Neural cell (in vitro differentiated cells): ENCODE data around the gene CCDC152. TPM values are rescaled to one million over a fixed set of nuclear protein-coding genes. Genes with fewer than 3 reads are reported as not detected.

Experiments used
- H2AFZ ChIP-seq: fragments of 200-600, 300-800 bp; sonication (generic), shearing (Covaris generic); 2 replicates; pipeline ENCODE4 v1.6.0; 2014; ENCODE audit warnings: low read depth, mild to moderate bottlenecking, antibody characterized with exemption, low read length, moderate library complexity
- H3F3A ChIP-seq: fragments of 200-600 bp; shearing (Covaris generic); 2 replicates; pipeline ENCODE4 v1.6.1; 2016; ENCODE audit warnings: mild to moderate bottlenecking, moderate library complexity, mixed read lengths, antibody characterized with exemption, low read length; ENCODE audit not compliant: insufficient read depth, poor library complexity, severe bottlenecking
- H3K27ac ChIP-seq: fragments of 200-600, 300-800 bp; sonication (generic), shearing (Covaris generic); 2 replicates; pipeline ENCODE4 v1.5.1; 2014; ENCODE audit warnings: mild to moderate bottlenecking, low read length, moderate library complexity
- H3K27me3 ChIP-seq: fragments of 300-800, 200-600 bp; sonication (generic), shearing (Covaris generic); 2 replicates; pipeline ENCODE4 v1.6.0; 2014; ENCODE audit warnings: mild to moderate bottlenecking, low read depth, low read length, moderate library complexity; ENCODE audit not compliant: insufficient read depth
- H3K36me3 ChIP-seq: fragments of 300-800, 200-600 bp; sonication (generic), shearing (Covaris generic); 2 replicates; pipeline ENCODE4 v1.5.1; 2014; ENCODE audit warnings: mild to moderate bottlenecking, antibody characterized with exemption, low read length, moderate library complexity; ENCODE audit not compliant: insufficient read depth
- H3K4me2 ChIP-seq: fragments of 300-800, 200-600 bp; sonication (generic), shearing (Covaris generic); 2 replicates; pipeline ENCODE4 v1.6.0; 2014; ENCODE audit warnings: mild to moderate bottlenecking, low read length
- H3K4me3 ChIP-seq: fragments of 300-800, 200-600 bp; sonication (generic), shearing (Covaris generic); 2 replicates; pipeline ENCODE4 v1.5.1; 2014; ENCODE audit warnings: mild to moderate bottlenecking, low read length, moderate library complexity
- H3K79me2 ChIP-seq: fragments of 200-600 bp; shearing (Covaris generic); replicated peaks from 2 replicates; pipeline ENCODE4 v1.6.0; 2014; ENCODE audit warnings: mild to moderate bottlenecking, low read length, moderate library complexity; ENCODE audit not compliant: insufficient read depth
- H3K9ac ChIP-seq: fragments of 300-800, 200-600 bp; sonication (generic), shearing (Covaris generic); 2 replicates; pipeline ENCODE4 v1.6.1; 2016; ENCODE audit warnings: mild to moderate bottlenecking, low read length, mixed read lengths
- H3K9me2 ChIP-seq: fragments of 200-600 bp; shearing (Covaris generic); 2 replicates; pipeline ENCODE4 v1.6.1; 2016; ENCODE audit warnings: mild to moderate bottlenecking, low read length, mixed read lengths; ENCODE audit not compliant: insufficient read depth
- H3K9me3 ChIP-seq: fragments of 200-600, 300-800 bp; sonication (generic), shearing (Covaris generic); 2 replicates; pipeline ENCODE4 v1.6.1; 2016; ENCODE audit warnings: mild to moderate bottlenecking, mixed run types, low read length, moderate library complexity, mixed read lengths
- H4K20me1 ChIP-seq: fragments of 200-600 bp; shearing (Covaris generic); 2 replicates; pipeline ENCODE4 v1.6.1; 2016; ENCODE audit warnings: mild to moderate bottlenecking, mixed run types; ENCODE audit not compliant: insufficient read depth
- EP300 ChIP-seq: fragments of 450-650 bp; conservative IDR thresholded peaks from 2 replicates; pipeline ENCODE4 v1.6.1; 2014; ENCODE audit warnings: antibody characterized with exemption, mild to moderate bottlenecking, moderate library complexity; ENCODE audit not compliant: poor library complexity, severe bottlenecking
- EZH2 ChIP-seq: fragments of 200-600, 300-800 bp; shearing (Covaris generic), sonication (generic); IDR thresholded peaks from 2 replicates; pipeline ENCODE4 v1.6.1; 2014; ENCODE audit warnings: antibody characterized with exemption, low read length, borderline replicate concordance, mild to moderate bottlenecking; ENCODE audit not compliant: insufficient read depth, poor library complexity, severe bottlenecking
- MXI1 ChIP-seq: fragments of 450-650 bp; conservative IDR thresholded peaks from 2 replicates; pipeline ENCODE4 v1.6.1; 2014; ENCODE audit warnings: antibody characterized with exemption, mild to moderate bottlenecking; ENCODE audit not compliant: poor library complexity, severe bottlenecking
- POLR2AphosphoS5 ChIP-seq: IDR thresholded peaks from 2 replicates; pipeline ENCODE4 v1.6.1; 2012
- RAD21 ChIP-seq: fragments of 450-650 bp; conservative IDR thresholded peaks from 2 replicates; pipeline ENCODE4 v1.6.1; 2014; ENCODE audit warnings: antibody characterized with exemption, mild to moderate bottlenecking, moderate library complexity
- SMC3 ChIP-seq: fragments of 450-650 bp; conservative IDR thresholded peaks from 2 replicates; pipeline ENCODE4 v1.6.1; 2014; ENCODE audit warnings: antibody characterized with exemption, mild to moderate bottlenecking, moderate library complexity; ENCODE audit not compliant: poor library complexity
- TAF1 ChIP-seq: IDR thresholded peaks from 2 replicates; pipeline ENCODE4 v1.6.1; 2012; ENCODE audit warnings: low read depth
- polyA plus RNA-seq: library from polyadenylated mRNA; depleted of rRNA; stranded (reverse); fragments of >200 nt; gene quantifications from 2 replicates; pipeline ENCODE4 v1.2.3, GENCODE V29; 2014
- TF ChIP-seq, protein P1 (sequence below): fragments of 450-650 bp; IDR thresholded peaks from 2 replicates; pipeline ENCODE4 v1.5.1; 2014; ENCODE audit warnings: antibody characterized with exemption, mild to moderate bottlenecking, moderate library complexity; ENCODE audit not compliant: poor library complexity, severe bottlenecking
- TF ChIP-seq, protein P2 (sequence below): IDR thresholded peaks from 2 replicates; pipeline ENCODE4 v1.6.1; 2012; ENCODE audit warnings: borderline replicate concordance

Gene CCDC152
- polyA plus RNA-seq, 1 donor from 2014 or later = 0.87 TPM

DNA sequence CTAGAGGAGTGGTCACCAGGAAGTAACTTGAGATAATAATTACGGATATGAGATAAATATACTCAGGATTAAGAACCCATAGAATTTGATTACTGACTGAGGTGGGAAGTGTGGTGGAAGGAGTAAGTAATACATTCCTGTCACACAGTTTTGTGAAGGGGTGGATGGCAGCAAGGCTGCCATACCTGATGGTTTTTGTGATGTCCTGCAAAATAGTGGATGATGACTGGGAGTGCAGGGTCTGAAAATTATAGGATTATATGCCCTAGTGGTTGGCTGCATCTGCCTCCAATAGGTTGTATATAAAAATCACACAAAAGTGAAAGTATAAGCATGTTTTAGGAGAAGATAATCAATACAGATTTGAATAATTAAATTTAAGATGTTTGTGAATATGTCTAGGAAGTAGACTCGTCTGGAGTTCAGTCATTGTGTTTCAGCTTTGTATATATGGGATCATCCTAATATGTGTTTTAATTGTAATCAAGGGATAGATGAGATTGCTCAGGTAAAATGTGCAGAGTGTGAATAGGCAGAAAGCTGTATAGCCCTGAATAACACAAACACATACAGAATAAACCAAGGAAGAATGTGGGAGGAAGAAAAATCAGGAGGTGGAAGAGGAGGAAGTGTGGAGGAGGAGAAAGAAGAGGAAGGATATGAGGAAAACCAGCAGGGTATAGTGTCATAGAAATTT lies 49.5 kb downstream of the CCDC152 start:
- no peaks in the 10 kb centered on the region for H3F3A ChIP-seq
- H3K79me2 ChIP-seq = no peaks in the 10 kb centered on the region
- no peak overlapping the region for H3K4me3 ChIP-seq
- TF ChIP-seq, protein P1, sequence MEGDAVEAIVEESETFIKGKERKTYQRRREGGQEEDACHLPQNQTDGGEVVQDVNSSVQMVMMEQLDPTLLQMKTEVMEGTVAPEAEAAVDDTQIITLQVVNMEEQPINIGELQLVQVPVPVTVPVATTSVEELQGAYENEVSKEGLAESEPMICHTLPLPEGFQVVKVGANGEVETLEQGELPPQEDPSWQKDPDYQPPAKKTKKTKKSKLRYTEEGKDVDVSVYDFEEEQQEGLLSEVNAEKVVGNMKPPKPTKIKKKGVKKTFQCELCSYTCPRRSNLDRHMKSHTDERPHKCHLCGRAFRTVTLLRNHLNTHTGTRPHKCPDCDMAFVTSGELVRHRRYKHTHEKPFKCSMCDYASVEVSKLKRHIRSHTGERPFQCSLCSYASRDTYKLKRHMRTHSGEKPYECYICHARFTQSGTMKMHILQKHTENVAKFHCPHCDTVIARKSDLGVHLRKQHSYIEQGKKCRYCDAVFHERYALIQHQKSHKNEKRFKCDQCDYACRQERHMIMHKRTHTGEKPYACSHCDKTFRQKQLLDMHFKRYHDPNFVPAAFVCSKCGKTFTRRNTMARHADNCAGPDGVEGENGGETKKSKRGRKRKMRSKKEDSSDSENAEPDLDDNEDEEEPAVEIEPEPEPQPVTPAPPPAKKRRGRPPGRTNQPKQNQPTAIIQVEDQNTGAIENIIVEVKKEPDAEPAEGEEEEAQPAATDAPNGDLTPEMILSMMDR = no peak
- no peak for TF ChIP-seq SMC3
- no peak for TF ChIP-seq POLR2AphosphoS5
- no peak for TF ChIP-seq EZH2
- TF ChIP-seq MXI1 = no peak
- TF ChIP-seq RAD21 = no peak
- TF ChIP-seq, protein P2, sequence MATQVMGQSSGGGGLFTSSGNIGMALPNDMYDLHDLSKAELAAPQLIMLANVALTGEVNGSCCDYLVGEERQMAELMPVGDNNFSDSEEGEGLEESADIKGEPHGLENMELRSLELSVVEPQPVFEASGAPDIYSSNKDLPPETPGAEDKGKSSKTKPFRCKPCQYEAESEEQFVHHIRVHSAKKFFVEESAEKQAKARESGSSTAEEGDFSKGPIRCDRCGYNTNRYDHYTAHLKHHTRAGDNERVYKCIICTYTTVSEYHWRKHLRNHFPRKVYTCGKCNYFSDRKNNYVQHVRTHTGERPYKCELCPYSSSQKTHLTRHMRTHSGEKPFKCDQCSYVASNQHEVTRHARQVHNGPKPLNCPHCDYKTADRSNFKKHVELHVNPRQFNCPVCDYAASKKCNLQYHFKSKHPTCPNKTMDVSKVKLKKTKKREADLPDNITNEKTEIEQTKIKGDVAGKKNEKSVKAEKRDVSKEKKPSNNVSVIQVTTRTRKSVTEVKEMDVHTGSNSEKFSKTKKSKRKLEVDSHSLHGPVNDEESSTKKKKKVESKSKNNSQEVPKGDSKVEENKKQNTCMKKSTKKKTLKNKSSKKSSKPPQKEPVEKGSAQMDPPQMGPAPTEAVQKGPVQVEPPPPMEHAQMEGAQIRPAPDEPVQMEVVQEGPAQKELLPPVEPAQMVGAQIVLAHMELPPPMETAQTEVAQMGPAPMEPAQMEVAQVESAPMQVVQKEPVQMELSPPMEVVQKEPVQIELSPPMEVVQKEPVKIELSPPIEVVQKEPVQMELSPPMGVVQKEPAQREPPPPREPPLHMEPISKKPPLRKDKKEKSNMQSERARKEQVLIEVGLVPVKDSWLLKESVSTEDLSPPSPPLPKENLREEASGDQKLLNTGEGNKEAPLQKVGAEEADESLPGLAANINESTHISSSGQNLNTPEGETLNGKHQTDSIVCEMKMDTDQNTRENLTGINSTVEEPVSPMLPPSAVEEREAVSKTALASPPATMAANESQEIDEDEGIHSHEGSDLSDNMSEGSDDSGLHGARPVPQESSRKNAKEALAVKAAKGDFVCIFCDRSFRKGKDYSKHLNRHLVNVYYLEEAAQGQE = no peak
- no peak for TF ChIP-seq TAF1
- no peak for TF ChIP-seq EP300
- H3K4me2 ChIP-seq = no peak overlapping the region
- no peaks in the 10 kb centered on the region for H4K20me1 ChIP-seq
- no peak overlapping the region for H3K9ac ChIP-seq
- H3K27me3 ChIP-seq = no peaks in the 10 kb centered on the region
- no peaks in the 10 kb centered on the region for H3K36me3 ChIP-seq
- no peaks in the 10 kb centered on the region for H3K9me3 ChIP-seq
- H2AFZ ChIP-seq = no peak overlapping the region
- no peaks in the 10 kb centered on the region for H3K9me2 ChIP-seq
- no peak overlapping the region for H3K27ac ChIP-seq

GRCh38 chr5:42806701-42807262 lies 50.2 kb downstream of the CCDC152 start:
- H3K27ac ChIP-seq = no peak overlapping the region
- TF ChIP-seq MXI1 = no peak
- no peak for TF ChIP-seq SMC3
- TF ChIP-seq, protein P1 = no peak
- no peak for TF ChIP-seq EZH2
- no peak for TF ChIP-seq POLR2AphosphoS5
- TF ChIP-seq, protein P2 = no peak
- TF ChIP-seq TAF1 = no peak
- no peak for TF ChIP-seq EP300
- TF ChIP-seq RAD21 = no peak
- H2AFZ ChIP-seq = no peak overlapping the region
- H3K79me2 ChIP-seq = no peaks in the 10 kb centered on the region
- no peaks in the 10 kb centered on the region for H3K9me3 ChIP-seq
- no peaks in the 10 kb centered on the region for H3K27me3 ChIP-seq
- H3K4me3 ChIP-seq = no peak overlapping the region
- H3K9me2 ChIP-seq = no peaks in the 10 kb centered on the region
- H3F3A ChIP-seq = no peaks in the 10 kb centered on the region
- no peak overlapping the region for H3K9ac ChIP-seq
- no peaks in the 10 kb centered on the region for H3K36me3 ChIP-seq
- no peaks in the 10 kb centered on the region for H4K20me1 ChIP-seq
- no peak overlapping the region for H3K4me2 ChIP-seq
